GM12878 (cell line): ENCODE results near the gene PPIA. TPM values are rescaled to one million over a fixed set of nuclear protein-coding genes. Genes with fewer than 3 reads are reported as not detected.

ENCODE experiments used
- ATAC-seq: fragments of 200-7000 bp; cut with Tn5 transposase; 3 replicates; pipeline ENCODE4 v1.9.1; 2020; ENCODE audit warnings: mild to moderate bottlenecking, moderate library complexity
- BruUV-seq: library from RNA; stranded (reverse); fragments of 400-500 nt; replicated peaks from 2 replicates; lab custom pipeline; 2021; lab: Mats Ljungman, UMichigan
- CTCF ChIA-PET: fragments of 300-600 bp; sonication (Branson Sonifier 250); formaldehyde crosslinking; extraction: SDS; loops from one replicate; lab custom pipeline; 2021; ENCODE audit warnings: inconsistent platforms; lab: Yijun Ruan, JAX
- POLR2A ChIA-PET: fragments of 350-600 bp; formaldehyde crosslinking; extraction: SDS; loops from one replicate; lab custom pipeline; 2021; ENCODE audit warnings: inconsistent platforms; lab: Charles Lee
- RAD21 ChIA-PET: fragments of 300-600 bp; sonication (Branson Sonifier 250); formaldehyde crosslinking; loops from one replicate; lab custom pipeline; 2023; ENCODE audit warnings: antibody characterized with exemption; ENCODE audit not compliant: unreplicated experiment; lab: Charles Lee
- SMC1A ChIA-PET: fragments of 300-600 bp; sonication (Branson Sonifier 250); formaldehyde crosslinking; loops from one replicate; lab custom pipeline; 2023; ENCODE audit not compliant: unreplicated experiment, uncharacterized antibody; lab: Charles Lee
- DNase-seq: peaks from one replicate; pipeline ENCODE4 v3.0.0-alpha.2; 2011; ENCODE audit warnings: low read depth, low spot score
- FAIRE-seq: peaks from 3 replicates; lab custom pipeline; 2011; peaks lifted over from hg19 to GRCh38; lab: Jason Lieb, UNC
- H2AFZ ChIP-seq: 2 replicates; pipeline ENCODE4 v1.6.0; 2011; ENCODE audit warnings: low read depth, low read length, control low read depth; ENCODE audit not compliant: control insufficient read depth
- H3K27ac ChIP-seq: 2 replicates; pipeline ENCODE4 v1.5.1; 2011; ENCODE audit warnings: control low read depth; ENCODE audit not compliant: control insufficient read depth, insufficient read depth
- H3K27me3 ChIP-seq, 2 experiments: replicated peaks in 1 of 2; 2 replicates each; pipeline versions ENCODE4 v1.6.0 to v1.6.1; 2011; ENCODE audit warnings: low read length in 1 of 2; ENCODE audit not compliant: control insufficient read depth in 2 of 2, insufficient read depth in 2 of 2
- H3K36me3 ChIP-seq, 2 experiments: 2 replicates each; pipeline ENCODE4 v1.5.1; 2011; ENCODE audit warnings: low read length in 1 of 2; ENCODE audit not compliant: control insufficient read depth in 2 of 2, insufficient read depth in 2 of 2
- H3K4me1 ChIP-seq: 2 replicates; pipeline ENCODE4 v1.6.1; 2011; ENCODE audit warnings: mild to moderate bottlenecking, low read length, moderate library complexity, mixed read lengths; ENCODE audit not compliant: control insufficient read depth, insufficient read depth
- H3K4me2 ChIP-seq: 2 replicates; pipeline ENCODE4 v1.6.0; 2011; ENCODE audit warnings: control low read depth; ENCODE audit not compliant: control insufficient read depth, insufficient read depth
- H3K4me3 ChIP-seq: fragments of 200-600 bp; sonication (generic); 2 replicates; pipeline ENCODE4 v1.5.1; 2016
- H3K79me2 ChIP-seq: 2 replicates; pipeline ENCODE4 v1.6.0; 2011; ENCODE audit warnings: low read length; ENCODE audit not compliant: control insufficient read depth, insufficient read depth
- H3K9ac ChIP-seq: 2 replicates; pipeline ENCODE4 v1.8.0; 2011; ENCODE audit warnings: low read length, control low read depth, mixed read lengths; ENCODE audit not compliant: control insufficient read depth, insufficient read depth
- H3K9me3 ChIP-seq: replicated peaks from 3 replicates; pipeline ENCODE4 v1.5.1; 2011; ENCODE audit warnings: mild to moderate bottlenecking, low read length; ENCODE audit not compliant: control insufficient read depth, insufficient read depth
- H4K20me1 ChIP-seq: 2 replicates; pipeline ENCODE4 v1.6.0; 2011; ENCODE audit not compliant: control insufficient read depth, insufficient read depth
- CEBPB ChIP-seq, 2 experiments: fragments of 150-350 bp in 1 of 2; IDR thresholded peaks; 2 replicates each; pipeline ENCODE4 v1.6.1; 2012 to 2014; ENCODE audit warnings: low read depth in 2 of 2, low read length in 2 of 2, borderline replicate concordance in 1 of 2, inconsistent platforms in 1 of 2
- GABPA ChIP-seq: IDR thresholded peaks from 2 replicates; pipeline ENCODE4 v1.6.1; 2014; ENCODE audit warnings: antibody characterized with exemption, low read depth, mild to moderate bottlenecking, inconsistent platforms
- KDM1A ChIP-seq: fragments of 200-600 bp; sonication (generic); IDR thresholded peaks from 2 replicates; pipeline ENCODE4 v1.6.1; 2016; ENCODE audit warnings: borderline replicate concordance
- MXI1 ChIP-seq: fragments of 150-350 bp; IDR thresholded peaks from 2 replicates; pipeline ENCODE4 v1.6.1; 2011; ENCODE audit warnings: low read depth, mild to moderate bottlenecking, inconsistent platforms, low read length, improper control_type of control experiment
- NFYB ChIP-seq: IDR thresholded peaks from 2 replicates; pipeline ENCODE4 v1.6.1; 2011; ENCODE audit warnings: low read depth, mild to moderate bottlenecking, low read length, improper control_type of control experiment, moderate library complexity; ENCODE audit not compliant: insufficient read depth
- SMARCA5 ChIP-seq: fragments of 450-650 bp; IDR thresholded peaks from 2 replicates; pipeline ENCODE4 v1.6.1; 2017; ENCODE audit warnings: mild to moderate bottlenecking
- ZBTB4 ChIP-seq: fragments of 450-650 bp; formaldehyde crosslinking; IDR thresholded peaks from 2 replicates; pipeline ENCODE4 v1.4.0; 2022; ENCODE audit warnings: mild to moderate bottlenecking, moderate library complexity
- ZSCAN29 ChIP-seq: fragments of 450-650 bp; IDR thresholded peaks from 2 replicates; pipeline ENCODE4 v1.6.1; 2017; ENCODE audit warnings: mild to moderate bottlenecking, moderate library complexity
- WGBS: methylation state at CpG from one replicate; pipeline ENCODE4 v1.1.6; 2016; ENCODE audit warnings: low lambda C conversion rate; ENCODE audit not compliant: insufficient replicate concordance, insufficient coverage; ENCODE audit errors: missing lambda C conversion rate; 5-methylcytosine and 5-hydroxymethylcytosine counted together
- in situ Hi-C: fragments of 300-500 bp; cut with MboI; formaldehyde crosslinking; loops from 9 replicates; pipeline ENCODE4 v1.14.3; 2018; ENCODE audit warnings: mixed read lengths
- intact Hi-C: fragments of 100-400 bp; cut with micrococcal nuclease; formaldehyde crosslinking; loops from one replicate; pipeline ENCODE4 v1.14.2; 2022; ENCODE audit not compliant: unreplicated experiment
- polyA plus RNA-seq, 11 experiments: library from polyadenylated mRNA; depleted of rRNA in 4 of 11; unstranded in 6 of 11; stranded (reverse) in 5 of 11; fragments of >200 nt; fragmentation: Nextera tagmentation in 4 of 11; fragmentation: Illumina TruSeq in 1 of 11; extraction: Ambion mirVana in 4 of 11; extraction: Trizol in 1 of 11; gene quantifications; 1 replicate in 1 of 11; 2 replicates in 10 of 11; pipeline versions ENCODE4 v1.2.1 to v1.2.3, GENCODE V29; 2011 to 2016; ENCODE audit warnings: inconsistent platforms in 2 of 11, missing spikeins in 2 of 11, low read depth in 1 of 11
- total RNA-seq, 4 experiments: library from RNA; depleted of rRNA in 3 of 4; stranded (reverse); fragments of >200 nt in 3 of 4; fragmentation: Illumina TruSeq in 1 of 4; extraction: Trizol in 1 of 4; gene quantifications; 2 replicates each; pipeline versions ENCODE4 v1.2.1 to v1.2.3, GENCODE V29; 2013 to 2021
- TF ChIP-seq, protein P1 (sequence below): fragments of 450-650 bp; IDR thresholded peaks from 2 replicates; pipeline ENCODE4 v1.6.1; 2017; ENCODE audit warnings: antibody characterized with exemption, mild to moderate bottlenecking, moderate library complexity
- TF ChIP-seq, protein P2 (sequence below): fragments of 450-650 bp; IDR thresholded peaks from 2 replicates; pipeline ENCODE4 v1.6.1; 2017; ENCODE audit warnings: mild to moderate bottlenecking, low read depth, inconsistent platforms; ENCODE audit not compliant: poor library complexity, severe bottlenecking

Gene PPIA
- total and polyA plus RNA-seq, 10 of the 15 experiments (the other 5 are each of a cell fraction or from before 2014, with no cell fraction given) = 2,712 to 7,982 (median 5,027) TPM

GRCh38 chr7:44789990-44790389 lies 6.5 kb upstream of the PPIA start:
- Histone ChIP-seq H2AFZ (no peak overlapping the region), H3K4me1 (peaks cover 4% of the 10 kb centered on the region), H3K27ac (no peak overlapping the region), H3K27me3 (no peaks in the 10 kb centered on the region), H3K9me3 (no peaks in the 10 kb centered on the region), H3K9ac (no peak overlapping the region), H3K4me3 (no peak overlapping the region), H3K36me3 (no peaks in the 10 kb centered on the region; a peak in 1 of 4 replicates), H3K4me2 (no peak overlapping the region), H4K20me1 (no peaks in the 10 kb centered on the region), H3K79me2 (no peaks in the 10 kb centered on the region)
- 89% methylated on average over 5 of the region's 5 CpGs for WGBS
- ChIA-PET SMC1A (no interaction called here), CTCF (interaction anchor here (0.6 kb wide), 1 partner anchor 35 kb away, joined by 3 read pairs; no protein-coding TSS in a partner anchor), POLR2A (interaction anchor here (0.5 to 0.7 kb wide), 3 partner anchors 10 to 201 kb away, joined by 3 to 5 read pairs (median 5); no protein-coding TSS in a partner anchor), RAD21 (no interaction called here)
- BruUV-seq = no TSS peak
- TF ChIP-seq NFYB (no peak), ZSCAN29 (no peak), KDM1A (no peak), MXI1 (no peak), CEBPB (IDR thresholded peaks at IDR 0.05; ENCODE audit: borderline replicate concordance in 1 of 2, low read depth in 2 of 2, low read length in 2 of 2) (no peak), SMARCA5 (no peak), ZBTB4 (no peak), GABPA (no peak)
- TF ChIP-seq, protein P1, sequence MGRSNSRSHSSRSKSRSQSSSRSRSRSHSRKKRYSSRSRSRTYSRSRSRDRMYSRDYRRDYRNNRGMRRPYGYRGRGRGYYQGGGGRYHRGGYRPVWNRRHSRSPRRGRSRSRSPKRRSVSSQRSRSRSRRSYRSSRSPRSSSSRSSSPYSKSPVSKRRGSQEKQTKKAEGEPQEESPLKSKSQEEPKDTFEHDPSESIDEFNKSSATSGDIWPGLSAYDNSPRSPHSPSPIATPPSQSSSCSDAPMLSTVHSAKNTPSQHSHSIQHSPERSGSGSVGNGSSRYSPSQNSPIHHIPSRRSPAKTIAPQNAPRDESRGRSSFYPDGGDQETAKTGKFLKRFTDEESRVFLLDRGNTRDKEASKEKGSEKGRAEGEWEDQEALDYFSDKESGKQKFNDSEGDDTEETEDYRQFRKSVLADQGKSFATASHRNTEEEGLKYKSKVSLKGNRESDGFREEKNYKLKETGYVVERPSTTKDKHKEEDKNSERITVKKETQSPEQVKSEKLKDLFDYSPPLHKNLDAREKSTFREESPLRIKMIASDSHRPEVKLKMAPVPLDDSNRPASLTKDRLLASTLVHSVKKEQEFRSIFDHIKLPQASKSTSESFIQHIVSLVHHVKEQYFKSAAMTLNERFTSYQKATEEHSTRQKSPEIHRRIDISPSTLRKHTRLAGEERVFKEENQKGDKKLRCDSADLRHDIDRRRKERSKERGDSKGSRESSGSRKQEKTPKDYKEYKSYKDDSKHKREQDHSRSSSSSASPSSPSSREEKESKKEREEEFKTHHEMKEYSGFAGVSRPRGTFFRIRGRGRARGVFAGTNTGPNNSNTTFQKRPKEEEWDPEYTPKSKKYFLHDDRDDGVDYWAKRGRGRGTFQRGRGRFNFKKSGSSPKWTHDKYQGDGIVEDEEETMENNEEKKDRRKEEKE = no peak
- TF ChIP-seq, protein P2, sequence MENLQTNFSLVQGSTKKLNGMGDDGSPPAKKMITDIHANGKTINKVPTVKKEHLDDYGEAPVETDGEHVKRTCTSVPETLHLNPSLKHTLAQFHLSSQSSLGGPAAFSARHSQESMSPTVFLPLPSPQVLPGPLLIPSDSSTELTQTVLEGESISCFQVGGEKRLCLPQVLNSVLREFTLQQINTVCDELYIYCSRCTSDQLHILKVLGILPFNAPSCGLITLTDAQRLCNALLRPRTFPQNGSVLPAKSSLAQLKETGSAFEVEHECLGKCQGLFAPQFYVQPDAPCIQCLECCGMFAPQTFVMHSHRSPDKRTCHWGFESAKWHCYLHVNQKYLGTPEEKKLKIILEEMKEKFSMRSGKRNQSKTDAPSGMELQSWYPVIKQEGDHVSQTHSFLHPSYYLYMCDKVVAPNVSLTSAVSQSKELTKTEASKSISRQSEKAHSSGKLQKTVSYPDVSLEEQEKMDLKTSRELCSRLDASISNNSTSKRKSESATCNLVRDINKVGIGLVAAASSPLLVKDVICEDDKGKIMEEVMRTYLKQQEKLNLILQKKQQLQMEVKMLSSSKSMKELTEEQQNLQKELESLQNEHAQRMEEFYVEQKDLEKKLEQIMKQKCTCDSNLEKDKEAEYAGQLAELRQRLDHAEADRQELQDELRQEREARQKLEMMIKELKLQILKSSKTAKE = no peak
- intact Hi-C loops (no loop called here), in situ Hi-C loops (no loop called here)
- FAIRE-seq (no peak), DNase-seq (no peak), ATAC-seq (no peak)
